Gastroesophageal sphincter (tissue), 4 donors: Measurements from ENCODE around the gene SIRT4. TPM values are rescaled to one million over a fixed set of nuclear protein-coding genes. Genes with fewer than 3 reads are reported as not detected.
A peak's percentile ranks its signal among the peaks of the same experiment; 100 is the strongest.

ENCODE experiments used
- ATAC-seq: fragments of 150-250 bp; one replicate; pipeline ENCODE4 v1.9.1; 2016; ENCODE audit warnings: mild to moderate bottlenecking, moderate library complexity
- H3K27ac ChIP-seq, 4 donors: fragments of 200-600 bp; sonication (generic) in 3 of 4; 1 replicate in 3 of 4; 2 replicates in 1 of 4; pipeline ENCODE4 v1.5.1; 2016 to 2019
- H3K27me3 ChIP-seq: fragments of 200-600 bp; sonication (generic); one replicate; pipeline ENCODE4 v1.5.1; 2019
- H3K36me3 ChIP-seq, 2 donors: fragments of 200-600 bp; sonication (generic); one replicate each; pipeline ENCODE4 v1.5.1; 2019; ENCODE audit warnings: control low read depth in 1 of 2
- H3K4me1 ChIP-seq, 3 donors: fragments of 200-600 bp; sonication (generic); 1 replicate in 2 of 3; 2 replicates in 1 of 3; pipeline ENCODE4 v1.5.1; 2016 to 2019; ENCODE audit warnings: control low read depth in 2 of 3
- H3K4me3 ChIP-seq, 2 donors: fragments of 200-600 bp; sonication (generic); one replicate each; pipeline ENCODE4 v1.5.1; 2019; ENCODE audit warnings: mild to moderate bottlenecking in 1 of 2, moderate library complexity in 1 of 2
- H3K9me3 ChIP-seq, 3 donors: fragments of 200-600 bp; sonication (generic); one replicate each; pipeline ENCODE4 v1.5.1; 2017 to 2019; ENCODE audit warnings: control low read depth in 2 of 3
- EP300 ChIP-seq: sonication (generic); formaldehyde crosslinking; IDR thresholded peaks from one replicate; pipeline ENCODE4 v1.6.1; 2017; ENCODE audit warnings: antibody characterized with exemption, mild to moderate bottlenecking
- POLR2A ChIP-seq, 2 donors: fragments of 450-650 bp; IDR thresholded peaks; one replicate each; pipeline ENCODE4 v1.6.1; 2017; ENCODE audit warnings: antibody characterized with exemption in 2 of 2, mild to moderate bottlenecking in 2 of 2, moderate library complexity in 1 of 2
- POLR2AphosphoS5 ChIP-seq: sonication (generic); formaldehyde crosslinking; IDR thresholded peaks from one replicate; pipeline ENCODE4 v1.6.1; 2017; ENCODE audit warnings: antibody characterized with exemption
- whole genome bisulfite sequencing, 2 donors: methylation state at CpG; one replicate each; pipeline ENCODE4 v1.1.5; 2018; ENCODE audit warnings: low coverage in 1 of 2; 5-methylcytosine and 5-hydroxymethylcytosine counted together
- total RNA-seq, 4 donors: library from RNA; depleted of rRNA; stranded (reverse); fragments of >200 nt; gene quantifications; one replicate each; pipeline ENCODE4 v1.1.0, GENCODE V29; 2016
- TF ChIP-seq, protein P1 (sequence below), 4 experiments: fragments of 200-600 bp in 2 of 4; fragments of 450-650 bp in 2 of 4; sonication (generic) in 1 of 4; IDR thresholded peaks; one replicate each; pipeline ENCODE4 v1.5.1; 2017 to 2019; ENCODE audit warnings: antibody characterized with exemption in 4 of 4, mild to moderate bottlenecking in 2 of 4, moderate library complexity in 2 of 4

Gene SIRT4
- total RNA-seq, 4 donors from 2014 or later, result 0.67 to 3.9 (median 3.7) TPM

- H3K36me3 ChIP-seq, result no peaks in the 10 kb centered on the region
- no peak for ATAC-seq
These were observed 35.8 kb upstream of the SIRT4 start for GRCh38 chr12:120266180-120266870.

DNA sequence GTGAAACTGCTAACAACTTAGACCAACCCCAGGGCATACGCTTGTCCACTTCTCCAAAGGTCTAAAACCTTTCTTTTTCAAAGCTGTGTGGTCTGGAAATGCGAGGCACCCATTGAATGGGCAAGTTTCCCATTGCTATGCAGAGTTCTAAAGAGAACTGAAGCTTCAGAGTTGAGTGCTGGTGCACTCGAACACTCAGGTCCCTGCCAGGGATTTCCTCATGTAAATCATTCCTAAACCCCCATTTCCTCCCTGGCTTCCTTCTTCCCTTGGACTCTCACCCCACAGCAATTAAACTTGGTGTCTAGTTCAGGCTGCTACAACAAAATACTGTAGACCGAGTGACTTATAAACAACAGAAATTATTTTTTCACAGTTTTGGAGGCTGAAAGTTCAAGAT lies 34.4 kb upstream of the SIRT4 start:
- Histone ChIP-seq H3K36me3 (no peaks in the 10 kb centered on the region), H3K4me3 (no peak overlapping the region), H3K4me1 (peaks cover 0 to 30% (median 6%) of the 10 kb centered on the region in 3 donors), H3K27ac (no peak overlapping the region), H3K9me3 (no peaks in the 10 kb centered on the region), H3K27me3 (no peaks in the 10 kb centered on the region)
- no peak for ATAC-seq
- WGBS, 2 donors, result 46 to 55% methylated on average over 3 to 4 of the region's 4 CpGs
- TF ChIP-seq POLR2A (IDR thresholded peaks at IDR 0.05), result no peak
- TF ChIP-seq, protein P1, sequence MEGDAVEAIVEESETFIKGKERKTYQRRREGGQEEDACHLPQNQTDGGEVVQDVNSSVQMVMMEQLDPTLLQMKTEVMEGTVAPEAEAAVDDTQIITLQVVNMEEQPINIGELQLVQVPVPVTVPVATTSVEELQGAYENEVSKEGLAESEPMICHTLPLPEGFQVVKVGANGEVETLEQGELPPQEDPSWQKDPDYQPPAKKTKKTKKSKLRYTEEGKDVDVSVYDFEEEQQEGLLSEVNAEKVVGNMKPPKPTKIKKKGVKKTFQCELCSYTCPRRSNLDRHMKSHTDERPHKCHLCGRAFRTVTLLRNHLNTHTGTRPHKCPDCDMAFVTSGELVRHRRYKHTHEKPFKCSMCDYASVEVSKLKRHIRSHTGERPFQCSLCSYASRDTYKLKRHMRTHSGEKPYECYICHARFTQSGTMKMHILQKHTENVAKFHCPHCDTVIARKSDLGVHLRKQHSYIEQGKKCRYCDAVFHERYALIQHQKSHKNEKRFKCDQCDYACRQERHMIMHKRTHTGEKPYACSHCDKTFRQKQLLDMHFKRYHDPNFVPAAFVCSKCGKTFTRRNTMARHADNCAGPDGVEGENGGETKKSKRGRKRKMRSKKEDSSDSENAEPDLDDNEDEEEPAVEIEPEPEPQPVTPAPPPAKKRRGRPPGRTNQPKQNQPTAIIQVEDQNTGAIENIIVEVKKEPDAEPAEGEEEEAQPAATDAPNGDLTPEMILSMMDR (IDR thresholded peaks at IDR 0.05), result no peak
- no peak for TF ChIP-seq POLR2AphosphoS5
- TF ChIP-seq EP300, result no peak

More at GRCh38 chr12:120266180-120266870, 35.8 kb upstream of the SIRT4 start:
- TF ChIP-seq, protein P1 (IDR thresholded peaks at IDR 0.05), result no peak
- TF ChIP-seq EP300 (no peak), POLR2A (IDR thresholded peaks at IDR 0.05) (no peak)
- no peaks in the 10 kb centered on the region for H3K9me3 ChIP-seq
- H3K4me1 ChIP-seq, result peaks cover 4 to 44% (median 17%) of the 10 kb centered on the region in 3 donors
- peak overlapping the region in 1 of 4 donors; percentile 13 for H3K27ac ChIP-seq
- no peak overlapping the region for H3K4me3 ChIP-seq
- no peaks in the 10 kb centered on the region for H3K27me3 ChIP-seq
- WGBS, 2 donors, result 39 to 77% methylated on average over 3 to 5 of the region's 8 CpGs

DNA sequence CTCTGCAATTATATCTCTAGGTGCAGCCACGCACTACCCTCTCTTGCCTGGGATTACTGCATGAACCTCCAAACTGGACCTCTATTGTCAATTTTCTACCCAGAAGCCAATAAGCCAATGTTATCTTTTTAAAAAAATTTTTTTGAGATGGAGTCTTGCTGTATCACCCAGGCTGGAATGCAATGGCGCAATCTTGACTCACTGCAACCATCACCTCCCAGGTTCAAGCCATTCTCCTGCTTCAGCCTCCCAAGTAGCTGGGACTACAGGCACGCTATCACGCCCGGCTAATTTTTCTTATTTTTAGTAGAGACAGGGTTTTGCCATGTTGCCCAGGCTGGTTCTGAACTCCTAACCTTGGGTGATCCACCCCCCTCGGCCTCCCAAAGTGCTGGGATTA lies 25.4 kb upstream of the SIRT4 start:
- WGBS, 2 donors, result 80 to 86% methylated on average over 5 of the region's 6 CpGs
- ATAC-seq, result no peak
- H3K27me3 ChIP-seq, result no peaks in the 10 kb centered on the region

GRCh38 chr12:120278137-120279069 lies 23.7 kb upstream of the SIRT4 start:
- no peak for TF ChIP-seq EP300
- no peak for TF ChIP-seq POLR2A (IDR thresholded peaks at IDR 0.05)
- TF ChIP-seq, protein P1 (IDR thresholded peaks at IDR 0.05), result no peak
- TF ChIP-seq POLR2AphosphoS5, result no peak
- Histone ChIP-seq H3K27ac (no peak overlapping the region), H3K36me3 (no peaks in the 10 kb centered on the region), H3K4me1 (no peaks in the 10 kb centered on the region), H3K9me3 (no peaks in the 10 kb centered on the region), H3K27me3 (no peaks in the 10 kb centered on the region), H3K4me3 (no peak overlapping the region)
- no peak for ATAC-seq
- 88% methylated on average over 11 of the region's 57 CpGs; no CpG with 5 or more reads in 1 of the 2 donors for WGBS, 2 donors

More for the DNA sequence above, 25.4 kb upstream of the SIRT4 start:
- no peak overlapping the region for H3K27ac ChIP-seq
- no peaks in the 10 kb centered on the region for H3K4me1 ChIP-seq
- H3K4me3 ChIP-seq, result no peak overlapping the region
- TF ChIP-seq EP300 (no peak), POLR2AphosphoS5 (no peak)
- TF ChIP-seq, protein P1 (IDR thresholded peaks at IDR 0.05), result no peak
- H3K36me3 ChIP-seq, result no peaks in the 10 kb centered on the region
- H3K9me3 ChIP-seq, result no peaks in the 10 kb centered on the region
